ES-I3 (cell line): ENCODE data around the gene GNAQ.

ENCODE experiments used
- H3K36me3 ChIP-seq: 2 replicates; pipeline ENCODE4 v1.6.1; 2013; ENCODE audit warnings: mild to moderate bottlenecking, low read length, control low read depth, moderate library complexity; ENCODE audit not compliant: insufficient read depth
- H3K4me1 ChIP-seq: 2 replicates; pipeline ENCODE4 v1.6.1; 2013; ENCODE audit warnings: mild to moderate bottlenecking, control low read depth, low read length; ENCODE audit not compliant: insufficient read depth
- H3K9ac ChIP-seq: 2 replicates; pipeline ENCODE4 v1.6.1; 2013; ENCODE audit warnings: low read depth, mild to moderate bottlenecking, low read length, moderate library complexity
- H3K9me3 ChIP-seq: 2 replicates; pipeline ENCODE4 v1.6.1; 2013; ENCODE audit warnings: mild to moderate bottlenecking, low read length, moderate library complexity; ENCODE audit not compliant: control insufficient read depth, insufficient read depth

The GNAQ gene

GRCh38 chr9:77834898-77835488, 196.6 kb downstream of the GNAQ start:
- H3K9ac ChIP-seq, result no peak overlapping the region
- no peaks in the 10 kb centered on the region for H3K9me3 ChIP-seq

GRCh38 chr9:77833561-77834429, 197.8 kb downstream of the GNAQ start:
- H3K4me1 ChIP-seq, result no peaks in the 10 kb centered on the region
- no peaks in the 10 kb centered on the region for H3K36me3 ChIP-seq
- no peaks in the 10 kb centered on the region for H3K9me3 ChIP-seq
- no peak overlapping the region for H3K9ac ChIP-seq

More at GRCh38 chr9:77834898-77835488, 196.6 kb downstream of the GNAQ start:
- Histone ChIP-seq H3K36me3 (no peaks in the 10 kb centered on the region), H3K4me1 (no peaks in the 10 kb centered on the region)

GRCh38 chr9:77832639-77833038, 199.0 kb downstream of the GNAQ start:
- H3K36me3 ChIP-seq, result no peaks in the 10 kb centered on the region
- no peaks in the 10 kb centered on the region for H3K9me3 ChIP-seq
- no peaks in the 10 kb centered on the region for H3K4me1 ChIP-seq
- no peak overlapping the region for H3K9ac ChIP-seq

- Histone ChIP-seq H3K9ac (no peak overlapping the region), H3K9me3 (no peaks in the 10 kb centered on the region), H3K4me1 (no peaks in the 10 kb centered on the region), H3K36me3 (no peaks in the 10 kb centered on the region)
These were observed 199.8 kb downstream of the GNAQ start for GRCh38 chr9:77831781-77832180.

GRCh38 chr9:77830618-77831285, 200.9 kb downstream of the GNAQ start:
- H3K9ac ChIP-seq, result no peak overlapping the region
- no peaks in the 10 kb centered on the region for H3K4me1 ChIP-seq
- H3K9me3 ChIP-seq, result no peaks in the 10 kb centered on the region
- H3K36me3 ChIP-seq, result no peaks in the 10 kb centered on the region

- H3K36me3 ChIP-seq, result no peaks in the 10 kb centered on the region
- H3K9me3 ChIP-seq, result no peaks in the 10 kb centered on the region
- no peaks in the 10 kb centered on the region for H3K4me1 ChIP-seq
- H3K9ac ChIP-seq, result no peak overlapping the region
These were observed 202.2 kb downstream of the GNAQ start for GRCh38 chr9:77829420-77829819.

GRCh38 chr9:77827104-77827784, 204.4 kb downstream of the GNAQ start:
- H3K36me3 ChIP-seq, result no peaks in the 10 kb centered on the region
- no peaks in the 10 kb centered on the region for H3K9me3 ChIP-seq
- no peaks in the 10 kb centered on the region for H3K4me1 ChIP-seq
- H3K9ac ChIP-seq, result no peak overlapping the region

GRCh38 chr9:77826621-77827020, 205.0 kb downstream of the GNAQ start:
- H3K4me1 ChIP-seq, result no peaks in the 10 kb centered on the region
- no peak overlapping the region for H3K9ac ChIP-seq
- no peaks in the 10 kb centered on the region for H3K9me3 ChIP-seq
- H3K36me3 ChIP-seq, result no peaks in the 10 kb centered on the region

- H3K4me1 ChIP-seq, result no peaks in the 10 kb centered on the region
- H3K36me3 ChIP-seq, result no peaks in the 10 kb centered on the region
- H3K9ac ChIP-seq, result no peak overlapping the region
- H3K9me3 ChIP-seq, result no peaks in the 10 kb centered on the region
These were observed 205.5 kb downstream of the GNAQ start for GRCh38 chr9:77826116-77826515.

GRCh38 chr9:77825361-77825760, 206.2 kb downstream of the GNAQ start:
- Histone ChIP-seq H3K36me3 (no peaks in the 10 kb centered on the region), H3K9me3 (no peaks in the 10 kb centered on the region), H3K9ac (no peak overlapping the region), H3K4me1 (no peaks in the 10 kb centered on the region)

GRCh38 chr9:77820293-77820954, 211.2 kb downstream of the GNAQ start:
- Histone ChIP-seq H3K9me3 (no peaks in the 10 kb centered on the region), H3K9ac (no peak overlapping the region), H3K4me1 (no peaks in the 10 kb centered on the region; the same call in 1 of the 2 replicates), H3K36me3 (no peaks in the 10 kb centered on the region)

GRCh38 chr9:77819657-77820056, 212.0 kb downstream of the GNAQ start:
- Histone ChIP-seq H3K9me3 (no peaks in the 10 kb centered on the region), H3K4me1 (no peaks in the 10 kb centered on the region; the same call in 1 of the 2 replicates), H3K9ac (no peak overlapping the region), H3K36me3 (no peaks in the 10 kb centered on the region)

- no peaks in the 10 kb centered on the region; the same call in 1 of the 2 replicates for H3K4me1 ChIP-seq
- H3K9me3 ChIP-seq, result no peaks in the 10 kb centered on the region
- no peak overlapping the region for H3K9ac ChIP-seq
- no peaks in the 10 kb centered on the region for H3K36me3 ChIP-seq
These were observed 213.9 kb downstream of the GNAQ start for GRCh38 chr9:77817590-77818311.
